ENCODE measurements around the gene NFKBIA. TPM values are rescaled to one million over a fixed set of nuclear protein-coding genes. Genes with fewer than 3 reads are reported as not detected.

The NFKBIA gene
- 142 and 235 TPM in 2 replicates for total RNA-seq

GRCh38 chr14:35404449-35405303 is at the start of gene NFKBIA:
NFKBIA (minus strand) TSS chr14:35404749; CDS start chr14:35404644, 105 bp downstream.

Other genes with a start within 250 kb of the NFKBIA start
- 188 and 247 TPM in 2 replicates for gene PSMA6, start 112.4 kb downstream of the NFKBIA start, total RNA-seq
- not detected in 2 replicates for gene INSM2, start 129.4 kb upstream of the NFKBIA start, total RNA-seq